CD4-positive, CD25-positive, alpha-beta regulatory T cell (primary cell): ENCODE data around the gene SPCS3. TPM values are rescaled to one million over a fixed set of nuclear protein-coding genes. Genes with fewer than 3 reads are reported as not detected.
A peak's percentile ranks its signal among the peaks of the same experiment; 100 is the strongest.
"Not testable (repeated sequence)": the region's sequence is repeated elsewhere in the genome, so short reads cannot be mapped to it uniquely, and the experiment has no call there.

ENCODE experiments used
- ATAC-seq, 2 donors: fragments of 150-1000 bp; cut with Tn5 transposase; one replicate each; pipeline ENCODE4 v1.10.0; 2021; ENCODE audit warnings: low read depth in 2 of 2, moderate number of reproducible peaks in 2 of 2, moderate library complexity in 1 of 2
- DNase-seq, 3 donors: peaks; one replicate each; pipeline versions ENCODE4 v3.0.0 to v3.0.0-alpha.2; 2012 to 2022; ENCODE audit warnings: mixed read lengths in 1 of 3
- H3K27ac ChIP-seq: one replicate; pipeline ENCODE4 v1.7.0; 2013; ENCODE audit warnings: mild to moderate bottlenecking, low read length; ENCODE audit not compliant: insufficient read depth, poor library complexity, severe bottlenecking
- H3K27me3 ChIP-seq: one replicate; pipeline ENCODE4 v1.7.0; 2013; ENCODE audit warnings: low read length; ENCODE audit not compliant: control insufficient read depth, insufficient read depth
- H3K36me3 ChIP-seq: one replicate; pipeline ENCODE4 v1.7.0; 2013; ENCODE audit warnings: mild to moderate bottlenecking, low read length, moderate library complexity; ENCODE audit not compliant: control insufficient read depth, insufficient read depth
- H3K4me1 ChIP-seq: 2 replicates; pipeline ENCODE4 v1.7.0; 2013; ENCODE audit warnings: mild to moderate bottlenecking, low read length; ENCODE audit not compliant: insufficient read depth, control insufficient read depth, poor library complexity, severe bottlenecking
- H3K4me3 ChIP-seq: one replicate; pipeline ENCODE4 v1.7.0; 2013; ENCODE audit warnings: low read depth, mild to moderate bottlenecking, low read length, moderate library complexity
- H3K9me3 ChIP-seq, 2 experiments: 1 replicate in 1 of 2; 2 replicates in 1 of 2; pipeline ENCODE4 v1.7.0; 2013; ENCODE audit warnings: low read length in 2 of 2, mild to moderate bottlenecking in 1 of 2, moderate library complexity in 1 of 2; ENCODE audit not compliant: control insufficient read depth in 2 of 2
- H3K27ac Mint-ChIP-seq, 3 donors: one replicate each; pipeline ENCODE4 v1.8.0; 2020 to 2022; ENCODE audit warnings: mild to moderate bottlenecking in 3 of 3, mixed read lengths in 3 of 3, moderate library complexity in 2 of 3
- H3K27me3 Mint-ChIP-seq: one replicate; pipeline ENCODE4 v1.8.0; 2022; ENCODE audit warnings: mild to moderate bottlenecking, mixed read lengths
- H3K36me3 Mint-ChIP-seq: one replicate; pipeline ENCODE4 v1.8.0; 2020; ENCODE audit warnings: mixed read lengths
- H3K4me1 Mint-ChIP-seq, 4 donors: one replicate each; pipeline ENCODE4 v1.8.0; 2020 to 2022; ENCODE audit warnings: mixed read lengths in 4 of 4, mild to moderate bottlenecking in 1 of 4
- H3K4me3 Mint-ChIP-seq, 4 donors: one replicate each; pipeline ENCODE4 v1.8.0; 2020 to 2022; ENCODE audit warnings: mild to moderate bottlenecking in 4 of 4, mixed read lengths in 4 of 4, moderate library complexity in 3 of 4
- H3K9me3 Mint-ChIP-seq, 7 donors: one replicate each; pipeline ENCODE4 v1.8.0; 2020 to 2022; ENCODE audit warnings: mixed read lengths in 7 of 7, mild to moderate bottlenecking in 3 of 7, moderate library complexity in 2 of 7
- polyA plus RNA-seq, 4 donors: library from polyadenylated mRNA; unstranded; fragments of 300-500 nt; fragmentation: Illumina TruSeq; gene quantifications; one replicate each; pipeline ENCODE4 v1.2.3, GENCODE V29; 2021
- total RNA-seq: library from RNA; stranded (reverse); gene quantifications from one replicate; pipeline ENCODE4 v1.2.3, GENCODE V29; 2022

SPCS3 gene
- total and polyA plus RNA-seq, 5 donors from 2014 or later: 42.9 to 125 (median 51.7) TPM

GRCh38 chr4:176335421-176335820, 15.7 kb downstream of the SPCS3 start:
- no peak for DNase-seq
- Mint-ChIP-seq H3K4me3 (no peak overlapping the region), H3K4me1 (peaks cover 13 to 34% (median 31%) of the 10 kb centered on the region in 4 donors), H3K27me3 (no peaks in the 10 kb centered on the region), H3K9me3 (no peaks in the 10 kb centered on the region), H3K36me3 (peaks cover 12% of the 10 kb centered on the region), H3K27ac (peak overlapping the region in 1 of 3 donors; percentile 15)
- no peak for ATAC-seq
- peaks cover 24% of the 10 kb centered on the region for H3K36me3 ChIP-seq
- H3K27me3 ChIP-seq: no peaks in the 10 kb centered on the region
- no peaks in the 10 kb centered on the region for H3K4me1 ChIP-seq
- no peak overlapping the region for H3K27ac ChIP-seq
- H3K4me3 ChIP-seq: no peak overlapping the region
- H3K9me3 ChIP-seq: no peaks in the 10 kb centered on the region

DNA sequence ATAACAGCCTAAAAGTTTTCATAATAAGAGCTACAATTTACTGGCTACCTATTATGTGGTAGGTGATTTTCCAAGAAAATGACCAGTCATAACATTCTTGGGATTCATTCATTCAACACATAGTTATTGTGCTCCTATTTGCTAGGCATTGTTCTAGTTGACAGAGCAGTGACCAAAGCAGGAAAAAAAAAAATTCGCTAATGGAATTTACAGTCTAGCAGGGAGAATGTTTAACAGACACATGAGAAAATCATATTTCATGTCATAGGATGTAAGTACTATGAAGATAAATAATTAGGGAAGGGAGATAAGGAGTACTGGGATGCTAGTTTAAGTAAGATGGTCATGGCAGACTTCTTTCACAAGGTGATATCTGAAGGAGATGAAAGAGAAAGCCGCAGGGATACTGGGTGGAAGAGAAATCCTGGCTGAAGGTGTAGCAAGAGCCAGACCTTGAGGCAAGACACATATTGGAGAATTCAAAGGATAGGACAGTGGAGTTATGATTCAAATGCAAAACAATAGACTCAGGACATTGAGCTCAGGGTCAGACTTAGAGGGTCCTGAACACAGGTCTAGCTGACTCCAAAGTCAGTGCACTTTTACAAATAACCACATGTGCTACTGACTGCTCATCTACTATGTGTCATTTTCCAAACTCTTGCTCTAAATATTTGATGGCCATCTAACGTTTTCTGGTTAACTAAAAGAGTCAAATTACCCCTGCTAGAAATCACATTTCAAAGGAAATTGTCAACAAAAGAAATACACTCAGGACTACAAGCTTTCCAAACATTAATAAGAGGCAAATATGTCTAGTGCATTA, 20.4 kb downstream of the SPCS3 start:
- Mint-ChIP-seq H3K9me3 (peaks cover 0 to 10% (median 3%) of the 10 kb centered on the region in 7 donors), H3K27ac (no peak overlapping the region), H3K36me3 (peaks cover 11% of the 10 kb centered on the region), H3K27me3 (no peaks in the 10 kb centered on the region), H3K4me1 (peaks cover 4 to 21% (median 14%) of the 10 kb centered on the region in 4 donors), H3K4me3 (no peak overlapping the region)
- Histone ChIP-seq H3K4me3 (no peak overlapping the region), H3K27me3 (no peaks in the 10 kb centered on the region), H3K9me3 (peaks cover 15 to 25% of the 10 kb centered on the region in 2 experiments), H3K27ac (no peak overlapping the region), H3K4me1 (no peaks in the 10 kb centered on the region), H3K36me3 (no peaks in the 10 kb centered on the region)
- no peak for DNase-seq
- no peak for ATAC-seq

DNA sequence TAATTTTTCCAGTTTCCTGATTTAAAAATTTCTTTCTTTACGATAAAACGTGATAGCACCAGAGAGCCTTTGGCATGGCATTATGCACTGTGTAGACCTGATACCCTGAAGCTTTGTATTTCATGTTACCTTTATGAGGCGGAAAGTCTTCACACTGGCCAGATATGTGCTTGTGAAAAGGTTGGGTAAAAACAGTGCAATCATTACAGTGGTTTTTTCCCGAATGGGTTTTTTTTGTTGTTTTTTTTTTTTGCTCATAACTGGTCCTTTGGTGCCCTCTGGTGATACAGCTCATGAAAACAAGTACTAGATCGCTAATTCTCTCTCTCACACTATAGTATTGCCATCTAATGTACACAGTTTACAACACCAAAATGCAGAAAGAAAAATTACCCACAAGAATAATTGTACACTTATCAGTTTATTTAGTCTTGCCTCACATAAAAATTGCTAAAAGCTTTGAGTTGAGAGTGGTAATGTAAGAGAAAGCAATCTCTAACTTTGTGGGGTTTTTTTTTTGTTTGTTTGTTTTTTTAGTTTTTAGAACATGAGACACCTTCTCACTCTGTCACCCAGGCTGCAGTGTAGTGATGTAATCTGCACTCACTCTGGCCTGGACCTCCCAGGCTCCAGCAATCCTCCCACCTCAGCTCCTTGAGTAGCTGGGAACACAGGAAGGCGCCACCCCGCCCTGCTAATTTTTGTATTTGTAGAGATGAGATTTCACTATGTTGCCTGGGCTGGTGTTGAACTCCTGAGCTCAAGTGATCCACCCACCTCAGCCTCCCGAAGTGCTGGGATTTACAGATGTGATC, 21.3 kb downstream of the SPCS3 start:
- no peak overlapping the region for H3K4me3 Mint-ChIP-seq
- peaks cover 0 to 12% (median 3%) of the 10 kb centered on the region in 7 donors for H3K9me3 Mint-ChIP-seq
- no peak overlapping the region for H3K27ac Mint-ChIP-seq

DNA sequence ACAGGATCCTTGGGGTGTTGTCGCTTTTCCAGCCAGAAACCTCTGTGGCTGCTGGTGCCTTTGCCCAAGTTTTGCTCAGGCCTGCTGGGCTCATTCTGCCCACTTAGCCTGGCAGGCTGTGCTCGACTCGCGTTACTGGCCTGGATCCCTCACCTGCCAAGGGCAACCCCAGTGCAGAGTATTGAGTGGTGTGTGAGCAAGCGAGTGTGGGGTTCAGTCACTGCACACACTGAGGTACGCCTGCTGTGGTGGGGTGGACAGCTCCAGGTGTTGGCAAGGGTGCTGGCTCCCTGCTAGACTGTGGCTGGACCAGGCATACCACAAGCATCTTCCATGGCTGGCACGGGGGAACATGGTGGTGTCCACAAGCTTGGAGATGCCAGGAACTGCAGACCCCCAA, 22.6 kb downstream of the SPCS3 start:
- H3K4me1 Mint-ChIP-seq: peaks cover 2 to 14% (median 6%) of the 10 kb centered on the region in 4 donors

More for the DNA sequence above, 21.3 kb downstream of the SPCS3 start:
- ATAC-seq: peak in 1 of 2 donors; percentile 47
- Histone ChIP-seq H3K4me1 (no peaks in the 10 kb centered on the region), H3K9me3 (peaks cover 15 to 26% of the 10 kb centered on the region in 2 experiments), H3K27ac (no peak overlapping the region), H3K27me3 (no peaks in the 10 kb centered on the region), H3K4me3 (no peak overlapping the region), H3K36me3 (no peaks in the 10 kb centered on the region)
- peak in 2 of 3 donors; percentile 47 to 53 for DNase-seq
- Mint-ChIP-seq H3K36me3 (peaks cover 9% of the 10 kb centered on the region), H3K27me3 (no peaks in the 10 kb centered on the region), H3K4me1 (peaks cover 4 to 14% (median 11%) of the 10 kb centered on the region in 4 donors)

GRCh38 chr4:176343286-176343685, 23.5 kb downstream of the SPCS3 start:
- H3K36me3 ChIP-seq: no peaks in the 10 kb centered on the region
- peaks cover 9% of the 10 kb centered on the region for H3K36me3 Mint-ChIP-seq

More for the DNA sequence above, 22.6 kb downstream of the SPCS3 start:
- H3K9me3 ChIP-seq: peaks cover 15 to 26% of the 10 kb centered on the region in 2 experiments
- ATAC-seq: no peak
- Mint-ChIP-seq H3K27me3 (no peaks in the 10 kb centered on the region), H3K9me3 (peaks cover 0 to 12% (median 3%) of the 10 kb centered on the region in 7 donors), H3K4me3 (no peak overlapping the region), H3K27ac (no peak overlapping the region), H3K36me3 (peaks cover 9% of the 10 kb centered on the region)
- no peak overlapping the region for H3K27ac ChIP-seq
- H3K4me1 ChIP-seq: no peaks in the 10 kb centered on the region
- no peaks in the 10 kb centered on the region for H3K36me3 ChIP-seq
- no peaks in the 10 kb centered on the region for H3K27me3 ChIP-seq
- DNase-seq: no peak
- no peak overlapping the region for H3K4me3 ChIP-seq

DNA sequence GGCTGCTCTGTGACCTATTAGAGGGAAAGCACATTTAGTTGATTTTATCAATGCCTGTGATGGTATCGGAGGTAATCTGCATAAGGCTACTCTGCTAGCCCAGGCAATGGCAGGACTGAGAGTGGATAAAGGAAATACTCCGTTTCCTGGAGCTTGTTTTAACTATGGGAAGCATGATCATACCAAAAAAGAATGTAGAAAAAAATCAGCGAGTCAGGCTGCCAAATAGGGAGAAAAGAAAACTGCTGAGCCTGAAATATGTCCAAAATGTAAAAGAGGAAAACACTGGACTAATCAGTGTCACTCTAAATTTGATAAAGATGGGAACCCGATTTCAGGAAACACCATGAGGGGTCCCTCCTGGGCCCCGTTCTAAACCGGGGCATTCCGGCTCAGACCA, 25.6 kb downstream of the SPCS3 start:
- not testable (repeated sequence) for H3K27me3 ChIP-seq, H3K36me3 ChIP-seq, H3K4me3 Mint-ChIP-seq, DNase-seq, H3K4me1 ChIP-seq, H3K27ac ChIP-seq, ATAC-seq, H3K4me1 Mint-ChIP-seq, H3K27ac Mint-ChIP-seq, H3K4me3 ChIP-seq, H3K27me3 Mint-ChIP-seq
- peaks cover 15 to 26% of the 10 kb centered on the region in 2 experiments for H3K9me3 ChIP-seq
- H3K9me3 Mint-ChIP-seq: peaks cover 0 to 12% (median 8%) of the 10 kb centered on the region in 7 donors
- H3K36me3 Mint-ChIP-seq: peaks cover 19% of the 10 kb centered on the region

More at GRCh38 chr4:176343286-176343685, 23.5 kb downstream of the SPCS3 start:
- H3K4me1 Mint-ChIP-seq: peaks cover 0 to 10% (median 6%) of the 10 kb centered on the region in 4 donors
- ATAC-seq: no peak
- Histone ChIP-seq H3K27ac (no peak overlapping the region), H3K9me3 (peaks cover 15 to 26% of the 10 kb centered on the region in 2 experiments), H3K4me1 (no peaks in the 10 kb centered on the region), H3K4me3 (no peak overlapping the region), H3K27me3 (no peaks in the 10 kb centered on the region)
- no peak overlapping the region for H3K27ac Mint-ChIP-seq
- no peak overlapping the region for H3K4me3 Mint-ChIP-seq
- H3K9me3 Mint-ChIP-seq: peaks cover 0 to 12% (median 3%) of the 10 kb centered on the region in 7 donors
- DNase-seq: no peak
- no peaks in the 10 kb centered on the region for H3K27me3 Mint-ChIP-seq

GRCh38 chr4:176346836-176347235, 27.1 kb downstream of the SPCS3 start:
- peaks cover 15 to 26% of the 10 kb centered on the region in 2 experiments for H3K9me3 ChIP-seq
- H3K4me3 ChIP-seq, DNase-seq, H3K36me3 ChIP-seq, H3K27ac ChIP-seq, H3K4me3 Mint-ChIP-seq, H3K27me3 ChIP-seq, H3K4me1 ChIP-seq, H3K27ac Mint-ChIP-seq, ATAC-seq, H3K27me3 Mint-ChIP-seq, H3K4me1 Mint-ChIP-seq: not testable (repeated sequence)
- Mint-ChIP-seq H3K9me3 (peaks cover 0 to 12% (median 9%) of the 10 kb centered on the region in 7 donors), H3K36me3 (peaks cover 19% of the 10 kb centered on the region)
